DMS53 treated with DMSO at 0.1 percent for 48 hours (cell line): Measurements from ENCODE around the gene CFAP54.

ENCODE experiments used
- DNase-seq: peaks from one replicate; lab custom pipeline; 2025; ENCODE audit not compliant: unreplicated experiment; lab: John Stamatoyannopoulos, UW

CFAP54 gene

GRCh38 chr12:96880220-96880619, 390.8 kb downstream of the CFAP54 start:
- DNase-seq = no peak

- DNase-seq = no peak
Measured at GRCh38 chr12:96881608-96882007, 392.2 kb downstream of the CFAP54 start.

- DNase-seq = no peak
Measured at GRCh38 chr12:96882862-96883261, 393.5 kb downstream of the CFAP54 start.

- no peak for DNase-seq
Measured at GRCh38 chr12:96883571-96883970, 394.2 kb downstream of the CFAP54 start.

- DNase-seq = no peak
Measured at GRCh38 chr12:96886998-96887677, 397.8 kb downstream of the CFAP54 start.

- DNase-seq = no peak
Measured at GRCh38 chr12:96889273-96889933, 400.0 kb downstream of the CFAP54 start.

- DNase-seq = no peak
Measured at GRCh38 chr12:96890331-96890730, 401.0 kb downstream of the CFAP54 start.

GRCh38 chr12:96892104-96892503, 402.7 kb downstream of the CFAP54 start:
- no peak for DNase-seq

- no peak for DNase-seq
Measured at GRCh38 chr12:96897421-96897820, 408.0 kb downstream of the CFAP54 start.

- no peak for DNase-seq
Measured at GRCh38 chr12:96901175-96901574, 411.8 kb downstream of the CFAP54 start.

- DNase-seq = no peak
Measured at GRCh38 chr12:96902076-96902475, 412.7 kb downstream of the CFAP54 start.

GRCh38 chr12:96906498-96906848, 417.1 kb downstream of the CFAP54 start:
- DNase-seq = no peak

GRCh38 chr12:96906849-96907670, 417.7 kb downstream of the CFAP54 start, which contains the start of gene NEDD1:
Gene NEDD1 (plus strand): TSS chr12:96907257. CDS start chr12:96909760, 2,503 bp downstream.
- peak; percentile 72 for DNase-seq

GRCh38 chr12:96907671-96908422, 418.5 kb downstream of the CFAP54 start:
- DNase-seq = peak; percentile 36

- DNase-seq = no peak
Measured at GRCh38 chr12:96908423-96908675, 419.0 kb downstream of the CFAP54 start.

GRCh38 chr12:96912261-96912660, 422.9 kb downstream of the CFAP54 start:
- no peak for DNase-seq

GRCh38 chr12:96912943-96913342, 423.6 kb downstream of the CFAP54 start:
- no peak for DNase-seq

- no peak for DNase-seq
Measured at GRCh38 chr12:96919510-96920210, 430.3 kb downstream of the CFAP54 start.
